Tibial nerve (tissue), 4 donors: ENCODE data around the gene RMND5A.

Experiments
- EP300 ChIP-seq, 2 donors: sonication (generic); formaldehyde crosslinking; IDR thresholded peaks; one replicate each; pipeline ENCODE4 v1.6.1; 2017; ENCODE audit warnings: antibody characterized with exemption in 2 of 2, mild to moderate bottlenecking in 1 of 2
- POLR2A ChIP-seq, 2 donors: fragments of 450-650 bp; IDR thresholded peaks; one replicate each; pipeline ENCODE4 v1.6.1; 2017; ENCODE audit warnings: antibody characterized with exemption in 2 of 2, mild to moderate bottlenecking in 2 of 2, moderate library complexity in 2 of 2
- TF ChIP-seq, protein P1 (sequence below), 5 experiments: fragments of 200-600 bp in 3 of 5; fragments of 450-650 bp in 2 of 5; sonication (generic) in 3 of 5; IDR thresholded peaks; one replicate each; pipeline ENCODE4 v1.5.1; 2016 to 2019; ENCODE audit warnings: antibody characterized with exemption in 5 of 5, mild to moderate bottlenecking in 3 of 5, moderate library complexity in 2 of 5

GRCh38 chr2:86768189-86768949 lies 48.3 kb downstream of the RMND5A start:
- TF ChIP-seq POLR2A (IDR thresholded peaks at IDR 0.05) (no peak), EP300 (IDR thresholded peaks at IDR 0.05) (no peak)
- TF ChIP-seq, protein P1, sequence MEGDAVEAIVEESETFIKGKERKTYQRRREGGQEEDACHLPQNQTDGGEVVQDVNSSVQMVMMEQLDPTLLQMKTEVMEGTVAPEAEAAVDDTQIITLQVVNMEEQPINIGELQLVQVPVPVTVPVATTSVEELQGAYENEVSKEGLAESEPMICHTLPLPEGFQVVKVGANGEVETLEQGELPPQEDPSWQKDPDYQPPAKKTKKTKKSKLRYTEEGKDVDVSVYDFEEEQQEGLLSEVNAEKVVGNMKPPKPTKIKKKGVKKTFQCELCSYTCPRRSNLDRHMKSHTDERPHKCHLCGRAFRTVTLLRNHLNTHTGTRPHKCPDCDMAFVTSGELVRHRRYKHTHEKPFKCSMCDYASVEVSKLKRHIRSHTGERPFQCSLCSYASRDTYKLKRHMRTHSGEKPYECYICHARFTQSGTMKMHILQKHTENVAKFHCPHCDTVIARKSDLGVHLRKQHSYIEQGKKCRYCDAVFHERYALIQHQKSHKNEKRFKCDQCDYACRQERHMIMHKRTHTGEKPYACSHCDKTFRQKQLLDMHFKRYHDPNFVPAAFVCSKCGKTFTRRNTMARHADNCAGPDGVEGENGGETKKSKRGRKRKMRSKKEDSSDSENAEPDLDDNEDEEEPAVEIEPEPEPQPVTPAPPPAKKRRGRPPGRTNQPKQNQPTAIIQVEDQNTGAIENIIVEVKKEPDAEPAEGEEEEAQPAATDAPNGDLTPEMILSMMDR (IDR thresholded peaks at IDR 0.05): no peak
